Liver (tissue), 9 donors: Measurements from ENCODE around the gene UFD1. TPM values are rescaled to one million over a fixed set of nuclear protein-coding genes. Genes with fewer than 3 reads are reported as not detected.

Source experiments
- DNase-seq: peaks from one replicate; pipeline ENCODE4 v3.0.0-alpha.2; 2017; ENCODE audit warnings: low spot score
- H3K27ac ChIP-seq, 2 donors: one replicate each; pipeline ENCODE4 v1.7.0; 2013; ENCODE audit warnings: inconsistent platforms in 2 of 2, low read length in 2 of 2, control low read depth in 1 of 2, low read depth in 1 of 2, mild to moderate bottlenecking in 1 of 2
- H3K27me3 ChIP-seq, 4 donors: one replicate each; pipeline versions ENCODE4 v1.6.1 to v1.7.0; 2013; ENCODE audit warnings: low read length in 3 of 4, inconsistent platforms in 1 of 4, mild to moderate bottlenecking in 1 of 4, moderate library complexity in 1 of 4; ENCODE audit not compliant: control insufficient read depth in 4 of 4, insufficient read depth in 4 of 4
- H3K36me3 ChIP-seq, 4 donors: one replicate each; pipeline versions ENCODE4 v1.6.1 to v1.7.0; 2013; ENCODE audit warnings: low read length in 3 of 4, mild to moderate bottlenecking in 3 of 4, low read depth in 1 of 4, moderate library complexity in 1 of 4; ENCODE audit not compliant: control insufficient read depth in 4 of 4, insufficient read depth in 3 of 4
- H3K4me1 ChIP-seq, 4 donors: one replicate each; pipeline versions ENCODE4 v1.6.1 to v1.7.0; 2013; ENCODE audit warnings: low read length in 3 of 4, mild to moderate bottlenecking in 3 of 4, moderate library complexity in 1 of 4; ENCODE audit not compliant: control insufficient read depth in 4 of 4, insufficient read depth in 4 of 4
- H3K4me3 ChIP-seq, 3 donors: one replicate each; pipeline versions ENCODE4 v1.6.1 to v1.7.0; 2013; ENCODE audit warnings: low read length in 3 of 3, control low read depth in 1 of 3, low read depth in 1 of 3, mild to moderate bottlenecking in 1 of 3
- H3K9ac ChIP-seq, 2 donors: one replicate each; pipeline ENCODE4 v1.7.0; 2013; ENCODE audit warnings: low read length in 2 of 2, mild to moderate bottlenecking in 2 of 2, moderate library complexity in 2 of 2, control low read depth in 1 of 2, low read depth in 1 of 2
- H3K9me3 ChIP-seq, 4 donors: one replicate each; pipeline versions ENCODE4 v1.6.1 to v1.7.0; 2013; ENCODE audit warnings: low read length in 3 of 4; ENCODE audit not compliant: control insufficient read depth in 4 of 4
- ATF3 ChIP-seq: IDR thresholded peaks from 2 replicates; pipeline ENCODE4 v1.6.1; 2016; ENCODE audit warnings: antibody characterized with exemption
- FOXA1 ChIP-seq: IDR thresholded peaks from 2 replicates; pipeline ENCODE4 v1.6.1; 2016; ENCODE audit warnings: antibody characterized with exemption
- FOXA2 ChIP-seq: IDR thresholded peaks from 2 replicates; pipeline ENCODE4 v1.6.1; 2016; ENCODE audit warnings: antibody characterized with exemption
- GABPA ChIP-seq, 2 donors: IDR thresholded peaks in 1 of 2; conservative IDR thresholded peaks in 1 of 2; 2 replicates each; pipeline ENCODE4 v1.6.1; 2016; ENCODE audit warnings: antibody characterized with exemption in 2 of 2, mild to moderate bottlenecking in 1 of 2, moderate library complexity in 1 of 2
- HNF4A ChIP-seq, 2 donors: conservative IDR thresholded peaks; 2 replicates each; pipeline ENCODE4 v1.6.1; 2016; ENCODE audit warnings: antibody characterized with exemption in 2 of 2, mild to moderate bottlenecking in 2 of 2
- HNF4G ChIP-seq: IDR thresholded peaks from 2 replicates; pipeline ENCODE4 v1.6.1; 2016; ENCODE audit warnings: antibody characterized with exemption
- JUND ChIP-seq, 2 donors: IDR thresholded peaks; 2 replicates each; pipeline ENCODE4 v1.6.1; 2016; ENCODE audit warnings: antibody characterized with exemption in 2 of 2
- MAX ChIP-seq: IDR thresholded peaks from 2 replicates; pipeline ENCODE4 v1.6.1; 2016; ENCODE audit warnings: antibody characterized with exemption
- NR2F2 ChIP-seq: IDR thresholded peaks from 2 replicates; pipeline ENCODE4 v1.6.1; 2016; ENCODE audit warnings: antibody characterized with exemption
- RAD21 ChIP-seq, 2 donors: IDR thresholded peaks; 2 replicates each; pipeline ENCODE4 v1.6.1; 2016; ENCODE audit warnings: antibody characterized with exemption in 2 of 2, mild to moderate bottlenecking in 2 of 2
- REST ChIP-seq: IDR thresholded peaks from 2 replicates; pipeline ENCODE4 v1.6.1; 2016; ENCODE audit warnings: antibody characterized with exemption, mild to moderate bottlenecking
- SP1 ChIP-seq: IDR thresholded peaks from 2 replicates; pipeline ENCODE4 v1.6.1; 2018; ENCODE audit warnings: antibody characterized with exemption, mild to moderate bottlenecking
- TAF1 ChIP-seq: conservative IDR thresholded peaks from 2 replicates; pipeline ENCODE4 v1.6.1; 2016; ENCODE audit warnings: antibody characterized with exemption, mild to moderate bottlenecking
- WGBS: extraction: QIAGEN DNeasy Blood & Tissue Kit; methylation state at CpG from one replicate; pipeline ENCODE4 v1.1.7; 2013; 5-methylcytosine and 5-hydroxymethylcytosine counted together
- polyA plus RNA-seq, 2 donors: library from polyadenylated mRNA; stranded (reverse) in 1 of 2; unstranded in 1 of 2; fragments of 200-250 nt in 1 of 2; fragments of >200 nt in 1 of 2; fragmentation: Nextera tagmentation in 1 of 2; extraction: Ambion mirVana in 1 of 2; gene quantifications; one replicate each; pipeline versions ENCODE4 v1.2.1 to v1.2.3, GENCODE V29; 2013 to 2015
- total RNA-seq, 2 donors: library from RNA; depleted of rRNA; stranded (reverse); fragments of >200 nt; gene quantifications; one replicate each; pipeline ENCODE4 v1.2.3, GENCODE V29; 2014
- TF ChIP-seq, protein P1 (sequence below): fragments of 150-350 bp; IDR thresholded peaks from 2 replicates; pipeline ENCODE4 v1.5.1; 2017; ENCODE audit warnings: improper control_type of control experiment, low read depth, low read length; ENCODE audit not compliant: missing input control
- TF ChIP-seq, protein P2 (sequence below): IDR thresholded peaks from 2 replicates; pipeline ENCODE4 v1.6.1; 2016; ENCODE audit warnings: antibody characterized with exemption
- donor health status: healthy.
- donor health status: healthy.
- donor health status: healthy.
- donor health status: healthy.
- donor health status: healthy.

The UFD1 gene
- total and polyA plus RNA-seq, 4 donors, result 28.2 to 64.2 (median 54.6) TPM

DNA sequence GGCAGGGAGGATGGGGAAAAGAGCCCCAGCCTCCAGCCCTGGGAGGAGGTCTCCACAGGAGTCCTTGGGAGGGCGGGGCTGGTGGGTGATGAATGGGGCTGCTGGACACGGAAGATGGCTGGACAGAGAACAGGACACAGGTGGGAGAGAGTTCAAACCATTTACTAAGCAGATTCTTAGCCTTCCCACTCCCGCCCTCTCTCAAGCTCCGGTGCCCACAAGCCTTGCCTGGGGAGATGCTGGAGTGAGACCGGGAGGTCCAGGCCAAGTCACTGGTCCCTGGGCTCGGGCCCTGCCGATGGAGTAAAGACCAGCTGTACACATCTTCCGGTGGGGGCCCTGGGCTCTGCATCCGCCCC lies 43.9 kb upstream of the UFD1 start:
- Histone ChIP-seq H3K36me3 (no peaks in the 10 kb centered on the region), H3K4me1 (peaks cover 4 to 22% (median 9%) of the 10 kb centered on the region in 4 donors), H3K27me3 (peaks cover 0 to 10% (median 5%) of the 10 kb centered on the region in 4 donors), H3K9ac (peak overlapping the region in 1 of 2 donors; percentile 20), H3K4me3 (peak overlapping the region in 2 of 3 donors; percentile 35 to 38), H3K9me3 (no peaks in the 10 kb centered on the region), H3K27ac (no peak overlapping the region)
- WGBS, result 40% methylated on average over 9 of the region's 9 CpGs
- no peak for DNase-seq
- TF ChIP-seq ATF3 (no peak), FOXA1 (no peak), GABPA (IDR thresholded peaks at IDR 0.05 in 1 of 2, conservative IDR thresholded peaks at IDR 0.05 in 1 of 2) (no peak), TAF1 (no peak), NR2F2 (no peak), FOXA2 (no peak), SP1 (no peak), MAX (no peak), HNF4A (conservative IDR thresholded peaks at IDR 0.05) (no peak), REST (no peak), RAD21 (IDR thresholded peaks at IDR 0.05) (no peak), HNF4G (no peak), JUND (IDR thresholded peaks at IDR 0.05) (no peak)
- TF ChIP-seq, protein P1, sequence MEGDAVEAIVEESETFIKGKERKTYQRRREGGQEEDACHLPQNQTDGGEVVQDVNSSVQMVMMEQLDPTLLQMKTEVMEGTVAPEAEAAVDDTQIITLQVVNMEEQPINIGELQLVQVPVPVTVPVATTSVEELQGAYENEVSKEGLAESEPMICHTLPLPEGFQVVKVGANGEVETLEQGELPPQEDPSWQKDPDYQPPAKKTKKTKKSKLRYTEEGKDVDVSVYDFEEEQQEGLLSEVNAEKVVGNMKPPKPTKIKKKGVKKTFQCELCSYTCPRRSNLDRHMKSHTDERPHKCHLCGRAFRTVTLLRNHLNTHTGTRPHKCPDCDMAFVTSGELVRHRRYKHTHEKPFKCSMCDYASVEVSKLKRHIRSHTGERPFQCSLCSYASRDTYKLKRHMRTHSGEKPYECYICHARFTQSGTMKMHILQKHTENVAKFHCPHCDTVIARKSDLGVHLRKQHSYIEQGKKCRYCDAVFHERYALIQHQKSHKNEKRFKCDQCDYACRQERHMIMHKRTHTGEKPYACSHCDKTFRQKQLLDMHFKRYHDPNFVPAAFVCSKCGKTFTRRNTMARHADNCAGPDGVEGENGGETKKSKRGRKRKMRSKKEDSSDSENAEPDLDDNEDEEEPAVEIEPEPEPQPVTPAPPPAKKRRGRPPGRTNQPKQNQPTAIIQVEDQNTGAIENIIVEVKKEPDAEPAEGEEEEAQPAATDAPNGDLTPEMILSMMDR, result no peak
- TF ChIP-seq, protein P2, sequence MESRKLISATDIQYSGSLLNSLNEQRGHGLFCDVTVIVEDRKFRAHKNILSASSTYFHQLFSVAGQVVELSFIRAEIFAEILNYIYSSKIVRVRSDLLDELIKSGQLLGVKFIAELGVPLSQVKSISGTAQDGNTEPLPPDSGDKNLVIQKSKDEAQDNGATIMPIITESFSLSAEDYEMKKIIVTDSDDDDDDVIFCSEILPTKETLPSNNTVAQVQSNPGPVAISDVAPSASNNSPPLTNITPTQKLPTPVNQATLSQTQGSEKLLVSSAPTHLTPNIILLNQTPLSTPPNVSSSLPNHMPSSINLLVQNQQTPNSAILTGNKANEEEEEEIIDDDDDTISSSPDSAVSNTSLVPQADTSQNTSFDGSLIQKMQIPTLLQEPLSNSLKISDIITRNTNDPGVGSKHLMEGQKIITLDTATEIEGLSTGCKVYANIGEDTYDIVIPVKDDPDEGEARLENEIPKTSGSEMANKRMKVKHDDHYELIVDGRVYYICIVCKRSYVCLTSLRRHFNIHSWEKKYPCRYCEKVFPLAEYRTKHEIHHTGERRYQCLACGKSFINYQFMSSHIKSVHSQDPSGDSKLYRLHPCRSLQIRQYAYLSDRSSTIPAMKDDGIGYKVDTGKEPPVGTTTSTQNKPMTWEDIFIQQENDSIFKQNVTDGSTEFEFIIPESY, result no peak
